Mesenchymal stem cell (in vitro differentiated cells and primary cell): ENCODE results near the gene MTHFD1.

Experiments
- DNase-seq: peaks from one replicate; pipeline ENCODE4 v3.0.0-alpha.2; 2013
- H2AFZ ChIP-seq: one replicate; pipeline ENCODE4 v1.6.1; 2013; ENCODE audit warnings: low read depth, mild to moderate bottlenecking, control low read depth, inconsistent platforms, low read length, moderate library complexity
- H2AK5ac ChIP-seq: 2 replicates; pipeline ENCODE4 v1.6.1; 2013; ENCODE audit warnings: low read length, moderate library complexity, mild to moderate bottlenecking, inconsistent platforms; ENCODE audit not compliant: severe bottlenecking
- H2BK120ac ChIP-seq: one replicate; pipeline ENCODE4 v1.6.1; 2013; ENCODE audit warnings: low read depth, mild to moderate bottlenecking, inconsistent platforms, low read length, moderate library complexity
- H2BK12ac ChIP-seq, 2 experiments: one replicate each; pipeline ENCODE4 v1.6.1; 2013; ENCODE audit warnings: inconsistent platforms in 2 of 2, low read length in 2 of 2, mild to moderate bottlenecking in 2 of 2, moderate library complexity in 2 of 2, control low read depth in 1 of 2
- H2BK15ac ChIP-seq: one replicate; pipeline ENCODE4 v1.6.1; 2013; ENCODE audit warnings: mild to moderate bottlenecking, low read depth, inconsistent platforms; ENCODE audit not compliant: poor library complexity, severe bottlenecking
- H2BK5ac ChIP-seq: 2 replicates; pipeline ENCODE4 v1.6.1; 2013; ENCODE audit warnings: low read depth, mild to moderate bottlenecking, low read length, control low read depth, inconsistent platforms; ENCODE audit not compliant: poor library complexity, severe bottlenecking
- H3K14ac ChIP-seq, 2 experiments: one replicate each; pipeline ENCODE4 v1.6.1; 2013; ENCODE audit warnings: inconsistent platforms in 2 of 2, low read length in 2 of 2, control low read depth in 1 of 2, mild to moderate bottlenecking in 1 of 2, moderate library complexity in 1 of 2
- H3K18ac ChIP-seq, 2 experiments: one replicate each; pipeline ENCODE4 v1.6.1; 2013; ENCODE audit warnings: inconsistent platforms in 2 of 2, low read length in 2 of 2, control low read depth in 1 of 2, low read depth in 1 of 2, mild to moderate bottlenecking in 1 of 2
- H3K23ac ChIP-seq, 2 experiments: one replicate each; pipeline ENCODE4 v1.6.1; 2013; ENCODE audit warnings: inconsistent platforms in 2 of 2, low read length in 2 of 2, mild to moderate bottlenecking in 2 of 2, moderate library complexity in 2 of 2, control low read depth in 1 of 2
- H3K27ac ChIP-seq: 2 replicates; pipeline ENCODE4 v1.5.1; 2013; ENCODE audit warnings: mild to moderate bottlenecking, moderate library complexity, low read length, control low read depth, inconsistent platforms; ENCODE audit not compliant: poor library complexity, severe bottlenecking
- H3K27me3 ChIP-seq, 2 experiments: 2 replicates each; pipeline versions ENCODE4 v1.6.1 to v1.7.0; 2013; ENCODE audit warnings: low read length in 2 of 2, mild to moderate bottlenecking in 2 of 2, moderate library complexity in 2 of 2, control low read depth in 1 of 2, inconsistent platforms in 1 of 2; ENCODE audit not compliant: control insufficient read depth in 1 of 2, insufficient read depth in 1 of 2
- H3K36me3 ChIP-seq, 2 experiments: 2 replicates each; pipeline versions ENCODE4 v1.6.1 to v1.7.0; 2013; ENCODE audit warnings: low read length in 2 of 2, control low read depth in 1 of 2, inconsistent platforms in 1 of 2, low read depth in 1 of 2, mild to moderate bottlenecking in 1 of 2; ENCODE audit not compliant: insufficient read depth in 2 of 2, control insufficient read depth in 1 of 2
- H3K4ac ChIP-seq, 2 experiments: one replicate each; pipeline ENCODE4 v1.6.1; 2013; ENCODE audit warnings: inconsistent platforms in 2 of 2, low read length in 2 of 2, mild to moderate bottlenecking in 2 of 2, moderate library complexity in 2 of 2, control low read depth in 1 of 2, low read depth in 1 of 2
- H3K4me1 ChIP-seq: 2 replicates; pipeline ENCODE4 v1.6.1; 2013; ENCODE audit warnings: low read depth, low read length, control low read depth; ENCODE audit not compliant: control insufficient read depth, insufficient read depth
- H3K4me2 ChIP-seq: 2 replicates; pipeline ENCODE4 v1.6.1; 2013; ENCODE audit warnings: low read length, mild to moderate bottlenecking, inconsistent platforms; ENCODE audit not compliant: poor library complexity, severe bottlenecking
- H3K4me3 ChIP-seq, 2 experiments: 2 replicates each; pipeline versions ENCODE4 v1.5.1 to v1.7.0; 2013; ENCODE audit warnings: low read length in 2 of 2, mild to moderate bottlenecking in 2 of 2, control low read depth in 1 of 2, low read depth in 1 of 2; ENCODE audit not compliant: insufficient read depth in 1 of 2
- H3K79me1 ChIP-seq: replicated peaks from 2 replicates; pipeline ENCODE4 v1.6.1; 2013; ENCODE audit warnings: mild to moderate bottlenecking, control low read depth, low read length, inconsistent platforms; ENCODE audit not compliant: poor library complexity, severe bottlenecking
- H3K9ac ChIP-seq: 2 replicates; pipeline ENCODE4 v1.7.0; 2013; ENCODE audit warnings: mild to moderate bottlenecking, low read length, moderate library complexity
- H3K9me3 ChIP-seq: 2 replicates; pipeline ENCODE4 v1.7.0; 2013; ENCODE audit warnings: mild to moderate bottlenecking, low read length; ENCODE audit not compliant: control insufficient read depth
- H4K8ac ChIP-seq: one replicate; pipeline ENCODE4 v1.6.1; 2013; ENCODE audit warnings: inconsistent platforms, mild to moderate bottlenecking, low read length, moderate library complexity
- H4K91ac ChIP-seq: one replicate; pipeline ENCODE4 v1.6.1; 2013; ENCODE audit warnings: mild to moderate bottlenecking, low read length, inconsistent platforms
- WGBS: methylation state at CpG from one replicate; pipeline ENCODE4 v1.1.7; 2013; ENCODE audit warnings: mixed read lengths; 5-methylcytosine and 5-hydroxymethylcytosine counted together

The MTHFD1 gene

DNA sequence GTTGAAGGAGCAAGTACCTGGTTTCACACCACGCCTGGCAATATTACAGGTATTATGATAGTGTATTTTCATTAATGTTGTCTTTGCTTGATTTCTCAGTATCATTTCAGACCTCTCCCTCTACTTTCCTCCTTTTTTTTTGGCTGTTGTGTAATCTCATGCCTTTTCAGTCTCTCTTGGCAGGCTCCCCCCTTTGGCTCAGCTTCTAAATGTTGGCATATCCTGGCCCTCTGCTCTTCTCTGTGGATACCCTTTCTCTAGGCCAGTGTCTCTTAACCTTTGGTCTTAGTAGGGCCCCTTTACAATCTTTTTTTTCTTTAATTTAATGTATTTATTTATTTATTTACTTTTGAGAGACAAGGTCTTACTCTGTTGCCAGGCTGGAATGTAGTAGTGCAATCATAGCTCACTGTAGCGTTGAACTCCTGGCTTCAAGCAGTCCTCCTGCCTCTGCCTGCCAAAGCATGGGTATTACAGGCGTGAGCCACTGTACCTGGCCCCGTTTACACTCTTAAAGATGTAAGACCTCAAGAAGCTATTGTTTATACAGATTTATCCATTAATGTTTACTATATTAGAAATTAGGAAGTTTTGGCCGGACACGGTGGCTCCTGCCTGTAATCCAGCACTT, 12.8 kb downstream of the MTHFD1 start:
- Histone ChIP-seq H3K14ac (no peak overlapping the region), H3K27ac (no peak overlapping the region), H2BK120ac (no peak overlapping the region), H3K4me3 (no peak overlapping the region), H3K4ac (no peak overlapping the region), H3K18ac (no peak overlapping the region), H2BK12ac (no peak overlapping the region), H3K9ac (no peak overlapping the region), H3K9me3 (no peaks in the 10 kb centered on the region), H3K36me3 (peaks cover 3 to 31% of the 10 kb centered on the region in 2 experiments), H4K8ac (no peak overlapping the region), H3K79me1 (peaks cover 19% of the 10 kb centered on the region), H3K27me3 (no peaks in the 10 kb centered on the region), H2AK5ac (no peak overlapping the region), H2BK5ac (no peak overlapping the region), H4K91ac (no peak overlapping the region), H3K4me2 (no peak overlapping the region), H2BK15ac (no peak overlapping the region), H2AFZ (no peak overlapping the region), H3K4me1 (no peaks in the 10 kb centered on the region), H3K23ac (no peak overlapping the region)
- DNase-seq: no peak
- 99% methylated on average over 3 of the region's 6 CpGs for WGBS

DNA sequence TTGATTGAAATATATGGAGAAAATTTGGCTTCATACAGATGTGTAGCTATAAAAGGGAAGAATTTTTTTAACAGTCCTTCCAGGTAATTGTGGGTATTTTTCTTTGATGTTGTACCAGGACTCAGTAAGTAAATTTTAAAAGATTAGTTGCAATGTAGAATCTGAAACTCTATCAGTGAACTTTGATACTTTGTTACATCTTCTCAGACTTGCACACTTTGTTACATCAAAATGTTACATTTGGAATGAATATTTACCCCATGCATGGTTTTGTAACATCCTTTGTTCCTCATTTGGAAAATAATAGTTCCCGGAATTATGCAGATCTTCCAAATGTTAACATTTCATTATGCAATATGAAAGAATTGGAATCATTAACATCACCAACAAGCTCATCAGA, 13.8 kb downstream of the MTHFD1 start:
- Histone ChIP-seq H2AFZ (no peak overlapping the region), H2BK12ac (no peak overlapping the region), H2BK15ac (no peak overlapping the region), H3K27ac (no peak overlapping the region), H3K27me3 (no peaks in the 10 kb centered on the region), H3K36me3 (peaks cover 3 to 31% of the 10 kb centered on the region in 2 experiments), H3K4me3 (no peak overlapping the region), H3K14ac (no peak overlapping the region), H3K23ac (no peak overlapping the region), H4K8ac (no peak overlapping the region), H3K9me3 (no peaks in the 10 kb centered on the region), H3K4me1 (no peaks in the 10 kb centered on the region), H3K4ac (no peak overlapping the region), H3K18ac (no peak overlapping the region), H3K4me2 (no peak overlapping the region), H2AK5ac (no peak overlapping the region), H3K9ac (no peak overlapping the region), H2BK5ac (no peak overlapping the region), H4K91ac (no peak overlapping the region), H2BK120ac (no peak overlapping the region), H3K79me1 (peaks cover 22% of the 10 kb centered on the region)
- WGBS: no CpG with 5 or more reads among the region's 1 CpG
- no peak for DNase-seq

GRCh38 chr14:64405295-64405694, 17.1 kb downstream of the MTHFD1 start:
- H3K4ac ChIP-seq: no peak overlapping the region

DNA sequence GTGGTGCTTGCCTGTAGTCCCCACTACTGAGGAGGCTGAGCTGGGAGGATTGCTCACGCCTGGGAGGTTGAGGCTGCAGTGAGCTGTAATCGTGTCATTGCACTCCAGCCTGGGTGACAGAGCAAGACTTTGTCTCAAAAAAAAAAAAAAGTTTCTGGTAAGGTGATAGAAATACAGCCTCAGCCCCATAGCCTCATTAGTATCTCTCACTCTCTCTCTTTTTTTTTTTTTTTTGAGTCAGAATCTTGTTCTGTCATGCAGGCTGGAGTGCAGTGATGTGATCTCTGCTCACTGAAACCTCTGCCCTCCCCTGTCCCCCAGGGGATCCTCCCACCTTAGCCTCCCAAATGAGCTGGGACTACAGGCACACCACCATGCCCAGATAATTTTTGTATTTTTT, 19.2 kb downstream of the MTHFD1 start:
- no CpG with 5 or more reads among the region's 2 CpGs for WGBS
- no peak overlapping the region for H2BK15ac ChIP-seq
- no peak overlapping the region for H3K27ac ChIP-seq
- no peak overlapping the region for H3K14ac ChIP-seq
- peaks cover 34% of the 10 kb centered on the region for H3K79me1 ChIP-seq
- peaks cover 3 to 38% of the 10 kb centered on the region in 2 experiments for H3K36me3 ChIP-seq
- H3K4ac ChIP-seq: no peak overlapping the region
- no peak overlapping the region for H3K23ac ChIP-seq
- no peak overlapping the region for H3K4me3 ChIP-seq
- no peaks in the 10 kb centered on the region for H3K27me3 ChIP-seq
- no peak overlapping the region for H3K9ac ChIP-seq
- no peak overlapping the region for H4K91ac ChIP-seq
- no peak overlapping the region for H3K4me2 ChIP-seq
- H3K4me1 ChIP-seq: peaks cover 8% of the 10 kb centered on the region
- H2AFZ ChIP-seq: no peak overlapping the region
- no peak overlapping the region for H2BK12ac ChIP-seq
- H4K8ac ChIP-seq: no peak overlapping the region
- H3K18ac ChIP-seq: no peak overlapping the region
- no peaks in the 10 kb centered on the region for H3K9me3 ChIP-seq
- H2AK5ac ChIP-seq: no peak overlapping the region
- H2BK120ac ChIP-seq: no peak overlapping the region
- no peak overlapping the region for H2BK5ac ChIP-seq
- DNase-seq: no peak

More at GRCh38 chr14:64405295-64405694, 17.1 kb downstream of the MTHFD1 start:
- no peak overlapping the region for H2BK15ac ChIP-seq
- H2AFZ ChIP-seq: peak overlapping the region; percentile 53
- no peak overlapping the region for H4K91ac ChIP-seq
- H3K79me1 ChIP-seq: peaks cover 28% of the 10 kb centered on the region
- H3K9ac ChIP-seq: no peak overlapping the region
- H2AK5ac ChIP-seq: no peak overlapping the region
- 94% methylated on average over 2 of the region's 4 CpGs for WGBS
- H3K23ac ChIP-seq: no peak overlapping the region
- H3K4me3 ChIP-seq: no peak overlapping the region
- H3K27ac ChIP-seq: no peak overlapping the region
- H3K9me3 ChIP-seq: no peaks in the 10 kb centered on the region
- no peak overlapping the region for H2BK12ac ChIP-seq
- no peaks in the 10 kb centered on the region for H3K27me3 ChIP-seq
- H2BK5ac ChIP-seq: no peak overlapping the region
- H3K14ac ChIP-seq: no peak overlapping the region
- H3K36me3 ChIP-seq: peaks cover 3 to 34% of the 10 kb centered on the region in 2 experiments
- no peak overlapping the region for H3K18ac ChIP-seq
- no peak overlapping the region for H2BK120ac ChIP-seq
- H3K4me2 ChIP-seq: no peak overlapping the region
- no peak overlapping the region for H4K8ac ChIP-seq
- DNase-seq: no peak
- H3K4me1 ChIP-seq: peaks cover 3% of the 10 kb centered on the region
